Measurements from ENCODE around the gene BBX.
A peak's percentile ranks its signal among the peaks of the same experiment; 100 is the strongest.

BBX gene

DNA sequence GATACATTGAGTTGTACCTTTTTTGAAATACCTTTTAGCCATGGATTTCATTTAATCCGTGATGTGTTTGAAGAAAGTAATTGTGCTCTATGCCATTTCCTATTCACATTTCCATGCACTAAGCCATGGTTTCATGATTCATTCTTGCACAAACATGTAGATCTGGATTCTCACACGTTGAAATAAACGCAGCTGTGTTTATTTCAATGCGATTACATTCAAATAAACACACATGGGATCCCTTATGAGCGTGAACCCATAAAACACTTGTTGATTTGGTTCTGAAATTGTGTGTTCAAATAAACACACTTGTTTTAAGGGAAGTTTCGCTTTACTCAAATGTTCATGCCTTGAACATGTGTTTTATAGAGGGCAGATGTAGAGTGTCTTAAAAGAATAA lies 39.2 kb downstream of the BBX start:
- TF ChIP-seq RAD21 (IDR thresholded peaks at IDR 0.05; ENCODE audit: low read depth): no peak
- no peak for TF ChIP-seq CEBPB (IDR thresholded peaks at IDR 0.05)
- no peak for TF ChIP-seq NFIC (IDR thresholded peaks at IDR 0.05)
- no peak for TF ChIP-seq YY1 (IDR thresholded peaks at IDR 0.05; ENCODE audit: low read depth)
- TF ChIP-seq, protein P1, sequence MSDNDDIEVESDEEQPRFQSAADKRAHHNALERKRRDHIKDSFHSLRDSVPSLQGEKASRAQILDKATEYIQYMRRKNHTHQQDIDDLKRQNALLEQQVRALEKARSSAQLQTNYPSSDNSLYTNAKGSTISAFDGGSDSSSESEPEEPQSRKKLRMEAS (IDR thresholded peaks at IDR 0.05): no peak
- no peak for TF ChIP-seq TEAD4 (IDR thresholded peaks at IDR 0.05)
- no peak for TF ChIP-seq CREB1 (IDR thresholded peaks at IDR 0.05; ENCODE audit: low read depth)
- no peak for TF ChIP-seq TAF1 (IDR thresholded peaks at IDR 0.05; ENCODE audit: low read depth)
- TF ChIP-seq EGR1 (IDR thresholded peaks at IDR 0.05): no peak
- no peak for TF ChIP-seq USF1 (IDR thresholded peaks at IDR 0.05)
- no peak for TF ChIP-seq ZBTB7A (IDR thresholded peaks at IDR 0.05; ENCODE audit: low read depth)
- no peak for TF ChIP-seq EP300 (IDR thresholded peaks at IDR 0.05; ENCODE audit: borderline replicate concordance)
- TF ChIP-seq TCF12 (IDR thresholded peaks at IDR 0.05; ENCODE audit: low read depth): no peak
- no peak for TF ChIP-seq FOXM1 (IDR thresholded peaks at IDR 0.05; ENCODE audit: borderline replicate concordance, low read depth)
- no peak for TF ChIP-seq REST (IDR thresholded peaks at IDR 0.05; ENCODE audit: low read depth)

GRCh38 chr3:107562969-107563529 lies 40.3 kb downstream of the BBX start:
- no peak for TF ChIP-seq YY1 (IDR thresholded peaks at IDR 0.05; ENCODE audit: low read depth)
- TF ChIP-seq, protein P1 (IDR thresholded peaks at IDR 0.05): no peak
- no peak for TF ChIP-seq EP300 (IDR thresholded peaks at IDR 0.05; ENCODE audit: borderline replicate concordance)
- no peak for TF ChIP-seq ZBTB7A (IDR thresholded peaks at IDR 0.05; ENCODE audit: low read depth)
- TF ChIP-seq CREB1 (IDR thresholded peaks at IDR 0.05; ENCODE audit: low read depth): no peak
- no peak for TF ChIP-seq USF1 (IDR thresholded peaks at IDR 0.05)
- TF ChIP-seq TEAD4 (IDR thresholded peaks at IDR 0.05): no peak
- TF ChIP-seq EGR1 (IDR thresholded peaks at IDR 0.05): no peak
- no peak for TF ChIP-seq TAF1 (IDR thresholded peaks at IDR 0.05; ENCODE audit: low read depth)
- no peak for TF ChIP-seq NFIC (IDR thresholded peaks at IDR 0.05)
- no peak for TF ChIP-seq RAD21 (IDR thresholded peaks at IDR 0.05; ENCODE audit: low read depth)
- no peak for TF ChIP-seq FOXM1 (IDR thresholded peaks at IDR 0.05; ENCODE audit: borderline replicate concordance, low read depth)
- TF ChIP-seq REST (IDR thresholded peaks at IDR 0.05; ENCODE audit: low read depth): no peak
- TF ChIP-seq TCF12 (IDR thresholded peaks at IDR 0.05; ENCODE audit: low read depth): no peak
- no peak for TF ChIP-seq CEBPB (IDR thresholded peaks at IDR 0.05)

DNA sequence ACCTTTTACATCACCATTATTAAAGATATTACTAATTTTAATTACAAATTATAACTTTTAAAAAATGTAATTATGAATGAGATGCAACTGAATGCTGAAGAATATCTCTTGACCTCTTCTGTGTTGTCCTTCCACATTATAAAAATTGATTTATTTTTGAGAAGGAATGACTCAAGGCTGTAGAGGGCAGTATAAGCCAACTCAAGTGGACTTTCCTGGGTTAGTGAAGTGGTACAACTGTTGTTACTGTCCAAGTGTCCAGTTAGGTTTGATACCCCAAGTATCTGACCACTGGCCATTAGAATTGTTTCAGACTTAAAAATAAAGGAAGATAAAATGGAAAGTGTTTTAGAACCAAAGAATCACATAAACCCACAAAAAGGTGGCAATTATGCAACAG lies 51.9 kb downstream of the BBX start:
- TF ChIP-seq TEAD4 (IDR thresholded peaks at IDR 0.05) (no peak), USF1 (IDR thresholded peaks at IDR 0.05) (no peak), RAD21 (IDR thresholded peaks at IDR 0.05; ENCODE audit: low read depth) (peak; percentile 67)

DNA sequence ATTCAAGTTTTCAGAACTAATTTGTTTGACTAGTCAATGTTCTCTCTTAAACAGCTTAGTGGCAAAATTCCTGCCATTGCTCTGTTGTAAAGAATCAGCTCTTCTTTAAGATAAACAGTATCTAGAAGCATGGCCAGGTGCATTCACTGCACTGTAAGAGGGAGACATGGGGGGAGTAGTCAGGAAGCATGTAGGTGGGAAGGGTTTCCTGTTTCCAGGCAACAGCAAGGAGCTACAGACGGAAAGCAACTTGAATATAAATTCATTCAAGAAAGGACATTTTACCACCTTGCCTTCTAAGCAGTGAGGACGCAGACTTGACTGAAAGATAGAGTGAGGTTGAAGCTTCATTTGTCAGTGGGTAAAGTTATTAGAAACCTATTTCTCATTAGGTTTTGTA lies 55.3 kb downstream of the BBX start:
- TF ChIP-seq EGR1 (IDR thresholded peaks at IDR 0.05) (no peak), FOXM1 (IDR thresholded peaks at IDR 0.05; ENCODE audit: borderline replicate concordance, low read depth) (no peak), REST (IDR thresholded peaks at IDR 0.05; ENCODE audit: low read depth) (no peak), YY1 (IDR thresholded peaks at IDR 0.05; ENCODE audit: low read depth) (no peak), RAD21 (IDR thresholded peaks at IDR 0.05; ENCODE audit: low read depth) (no peak), USF1 (IDR thresholded peaks at IDR 0.05) (no peak)
